SIG-M5 (cell line): Measurements from ENCODE around the gene PTGES2.
"Not testable (repeated sequence)": the region's sequence is repeated elsewhere in the genome, so short reads cannot be mapped to it uniquely, and the experiment has no call there.

Experiments
- DNase-seq: peaks from one replicate; lab custom pipeline; 2025; lab: John Stamatoyannopoulos, UW

Gene PTGES2

DNA sequence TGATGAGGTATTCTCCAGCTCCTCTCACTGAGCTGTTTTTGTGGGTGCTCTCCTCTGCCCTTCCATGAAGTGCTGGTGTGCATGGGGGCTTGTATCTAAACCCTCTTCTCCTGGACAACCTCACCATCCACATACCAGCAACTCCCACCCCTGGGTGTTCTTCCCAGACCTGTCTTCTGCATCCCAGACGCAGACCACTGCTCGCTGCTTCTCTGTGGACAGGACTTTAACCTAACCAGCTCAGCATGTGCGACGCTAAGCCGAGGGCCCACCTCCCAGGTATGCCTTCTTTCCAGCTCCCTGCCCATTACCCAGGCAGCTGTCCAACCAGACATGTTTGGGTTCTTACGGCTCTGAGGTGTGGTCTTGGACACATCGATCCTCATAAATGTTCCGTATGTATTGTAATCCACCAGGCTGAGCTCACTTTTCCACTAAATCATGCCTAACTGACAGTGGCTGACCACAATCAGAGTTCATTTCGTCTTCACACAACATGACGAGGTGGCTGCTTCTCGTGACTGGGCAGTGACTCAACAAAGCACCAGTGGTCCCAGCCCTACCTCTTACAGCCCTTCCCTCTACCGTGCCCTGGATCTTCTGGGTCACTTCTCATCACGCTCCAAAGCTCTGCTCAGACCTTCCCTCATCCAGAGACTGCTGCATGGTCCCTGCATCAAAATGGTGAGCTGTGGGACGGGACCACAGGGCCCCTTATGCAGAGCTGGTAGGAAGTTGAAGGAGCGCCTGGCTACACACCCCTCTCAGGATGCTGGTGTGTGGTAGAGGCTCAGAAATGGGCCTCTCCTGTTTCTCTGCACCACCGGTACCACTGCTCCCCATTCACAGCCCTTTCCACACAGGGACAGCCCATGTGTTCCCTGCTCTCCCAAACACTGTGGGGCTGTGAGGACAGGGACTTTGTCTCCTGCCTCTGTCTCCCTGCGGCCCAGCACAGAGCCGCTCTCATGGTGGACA is 9.6 kb upstream of the PTGES2 start:
- no peak for DNase-seq

- DNase-seq: not testable (repeated sequence)
Measured at GRCh38 chr9:128135561-128135960, 8.0 kb upstream of the PTGES2 start.

GRCh38 chr9:128132139-128132538 is 4.6 kb upstream of the PTGES2 start:
- DNase-seq: not testable (repeated sequence)

GRCh38 chr9:128131346-128131745 is 3.8 kb upstream of the PTGES2 start:
- not testable (repeated sequence) for DNase-seq

DNA sequence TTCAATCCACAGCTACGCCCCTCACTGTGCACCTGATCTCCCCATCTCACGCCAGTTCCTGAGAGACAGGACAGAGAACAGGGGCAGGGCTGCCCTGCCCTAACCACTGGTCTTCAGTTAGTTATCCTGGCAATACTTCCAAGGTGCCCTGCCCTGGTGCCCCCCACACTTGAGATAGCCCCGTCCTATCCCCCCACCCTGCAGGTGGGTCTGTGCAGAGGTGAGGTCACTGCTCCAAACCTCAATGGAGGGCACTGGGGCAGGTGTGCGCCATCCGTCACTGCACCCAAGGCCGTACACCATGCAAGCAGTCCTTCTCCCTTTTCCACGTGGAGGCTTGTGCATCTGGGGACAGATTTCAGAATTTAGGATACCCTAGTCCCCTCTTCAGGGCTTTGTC is 3.1 kb upstream of the PTGES2 start:
- DNase-seq: not testable (repeated sequence)

DNA sequence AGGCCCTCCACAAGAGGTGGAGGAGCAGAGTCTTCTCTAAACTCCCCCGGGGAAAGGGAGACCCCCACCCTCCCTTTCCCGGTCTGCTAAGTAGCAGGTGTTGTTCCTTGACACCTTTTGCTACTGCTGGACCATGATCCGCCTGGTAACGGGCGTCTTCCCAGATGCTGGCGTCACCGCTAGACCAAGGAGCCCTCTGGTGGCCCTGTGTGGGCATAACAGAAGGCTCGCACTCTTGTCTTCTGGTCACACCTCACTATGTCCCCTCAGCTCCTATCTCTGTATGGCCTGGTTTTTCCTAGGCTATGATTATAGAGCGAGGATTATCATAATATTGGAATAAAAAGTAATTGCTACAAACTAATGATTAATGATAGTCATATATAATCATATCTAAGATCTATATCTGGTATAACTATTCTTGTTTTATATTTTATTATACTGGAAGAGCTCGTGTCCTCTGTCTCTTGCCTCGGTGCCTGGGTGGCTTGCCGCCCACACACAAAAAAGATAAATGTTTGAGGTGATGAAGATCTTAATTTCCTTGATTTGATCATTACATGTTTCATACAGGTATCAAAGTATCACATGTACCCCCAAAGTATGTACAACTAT is 2.6 kb upstream of the PTGES2 start:
- not testable (repeated sequence) for DNase-seq

- no peak for DNase-seq
Measured at GRCh38 chr9:128128836-128129590, 1.5 kb upstream of the PTGES2 start.

- peak; percentile 17 for DNase-seq
Measured at GRCh38 chr9:128127990-128128835, 684 bp upstream of the PTGES2 start.

DNA sequence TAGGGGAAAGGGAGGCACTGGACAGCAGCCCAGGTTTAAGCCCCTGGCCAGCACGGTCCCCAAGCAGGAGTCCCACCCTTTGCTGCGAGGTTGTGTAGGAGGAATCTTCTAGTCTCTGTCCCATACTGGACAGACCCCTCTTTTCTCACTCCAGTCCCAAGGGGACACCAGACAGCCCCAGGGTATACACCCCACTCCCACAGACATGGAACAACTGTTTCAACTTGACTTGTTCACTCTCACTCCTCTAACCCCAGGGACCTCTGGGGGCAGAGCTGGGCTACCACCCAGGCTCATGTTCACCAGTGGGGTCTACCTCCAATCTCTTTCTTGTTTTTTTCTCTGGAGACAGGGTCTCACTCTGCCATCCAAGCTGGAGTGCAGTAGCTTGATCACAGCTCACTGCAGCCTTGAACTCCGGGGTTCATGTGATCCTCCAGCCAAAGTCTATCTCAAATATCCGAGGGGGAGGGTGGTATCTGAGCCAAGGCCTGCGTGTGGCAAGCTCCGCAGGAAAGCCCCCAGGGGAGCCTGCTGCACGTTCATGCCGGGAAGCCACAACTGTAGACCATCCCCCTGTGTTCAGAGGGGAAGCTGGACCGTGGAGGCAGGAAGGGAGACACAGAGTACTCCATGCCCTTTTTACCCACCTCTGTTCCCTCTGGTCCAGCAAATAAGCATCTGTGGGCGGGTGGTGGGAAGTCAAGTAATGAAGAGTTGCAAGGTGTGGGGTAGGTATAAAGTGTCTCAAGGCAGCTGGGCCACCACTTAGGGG is 1.8 kb downstream of the PTGES2 start:
- no peak for DNase-seq

- DNase-seq: no peak
Measured at GRCh38 chr9:128124873-128125579, 2.5 kb downstream of the PTGES2 start.

DNA sequence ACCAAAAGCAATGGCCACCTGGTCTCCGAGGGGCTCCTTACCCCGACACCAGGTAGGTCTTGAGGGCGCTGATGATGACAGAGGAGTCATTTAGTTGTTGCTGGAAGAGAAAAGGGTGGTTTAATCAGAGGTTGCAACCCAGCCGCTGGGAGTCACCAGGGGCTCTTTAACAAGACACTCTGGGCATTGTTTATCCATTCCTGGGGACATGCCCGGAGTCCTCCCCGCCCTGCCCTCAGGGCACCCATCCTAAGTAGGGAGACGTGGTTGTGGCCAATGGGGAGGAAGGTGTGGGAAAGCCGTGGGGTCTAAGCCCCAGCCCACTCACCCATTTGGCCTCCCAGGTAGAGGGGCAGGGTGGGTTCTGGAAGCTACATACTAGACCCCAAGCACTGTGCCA is 3.1 kb downstream of the PTGES2 start:
- no peak for DNase-seq

DNA sequence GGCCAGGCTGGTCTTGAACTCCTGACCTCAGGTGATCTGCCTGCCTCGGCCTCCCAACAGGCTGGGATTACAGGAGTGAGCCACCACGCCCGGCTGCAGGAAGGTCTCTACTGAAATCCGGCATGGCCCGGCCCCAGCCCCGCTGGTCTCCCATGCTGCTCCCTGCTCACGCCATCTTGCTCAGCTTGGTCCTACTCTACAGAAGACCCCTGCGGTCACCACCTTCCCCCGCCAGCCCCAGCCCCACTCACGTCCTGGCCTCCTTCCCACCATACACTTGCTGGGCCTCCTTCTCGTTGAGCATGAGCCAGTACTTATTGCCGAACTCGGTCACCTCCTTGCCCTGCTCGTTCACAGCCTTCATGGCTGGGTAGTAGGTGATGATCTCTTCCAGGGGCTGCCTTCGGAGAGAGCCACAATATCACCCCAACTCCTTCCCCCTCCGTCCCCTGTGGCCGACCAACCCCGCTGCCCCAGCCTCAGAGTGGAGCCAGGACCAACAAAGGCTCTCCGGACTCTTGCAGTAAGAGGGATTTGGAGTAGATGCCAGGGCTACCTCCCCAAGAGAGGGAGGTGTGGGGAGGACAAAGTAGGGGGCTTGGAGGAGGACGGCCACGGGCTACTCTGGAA is 4.0 kb downstream of the PTGES2 start:
- no peak for DNase-seq

DNA sequence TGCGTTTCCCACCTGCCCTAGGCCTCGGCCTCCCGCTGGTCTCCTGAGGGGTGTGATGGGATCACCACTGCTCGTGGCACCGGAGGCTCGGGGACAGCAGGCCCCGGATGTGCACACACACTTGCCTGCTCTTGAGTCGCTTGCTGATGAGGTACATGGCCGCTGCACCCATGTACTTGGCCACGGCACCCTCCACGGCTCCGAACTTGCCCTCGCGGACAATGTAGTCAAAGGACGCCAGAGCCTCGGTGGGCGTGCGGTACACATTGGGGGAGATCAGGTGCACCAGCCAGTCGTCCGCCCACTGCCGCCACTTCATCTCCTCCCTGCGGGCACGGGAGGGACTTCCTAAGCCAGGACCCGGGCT is 4.7 kb downstream of the PTGES2 start:
- no peak for DNase-seq

- no peak for DNase-seq
Measured at GRCh38 chr9:128121924-128122808, 5.4 kb downstream of the PTGES2 start.

DNA sequence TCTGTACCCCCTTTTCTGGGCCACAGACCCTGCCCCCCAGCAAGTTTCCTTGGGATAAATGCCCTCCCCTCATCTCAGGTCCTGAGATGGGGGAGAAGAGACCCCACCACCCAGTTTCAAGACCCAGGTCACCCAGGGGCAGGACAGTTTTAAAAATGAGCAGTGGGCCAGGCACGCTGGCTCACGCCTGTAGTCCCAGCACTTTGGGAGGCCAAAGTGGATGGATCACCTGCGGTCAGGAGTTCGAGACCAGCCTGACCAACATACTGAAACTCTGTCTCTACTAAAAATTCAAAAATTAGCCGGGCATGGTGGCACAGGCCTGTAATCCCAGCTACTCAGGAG is 6.1 kb downstream of the PTGES2 start:
- DNase-seq: no peak

DNA sequence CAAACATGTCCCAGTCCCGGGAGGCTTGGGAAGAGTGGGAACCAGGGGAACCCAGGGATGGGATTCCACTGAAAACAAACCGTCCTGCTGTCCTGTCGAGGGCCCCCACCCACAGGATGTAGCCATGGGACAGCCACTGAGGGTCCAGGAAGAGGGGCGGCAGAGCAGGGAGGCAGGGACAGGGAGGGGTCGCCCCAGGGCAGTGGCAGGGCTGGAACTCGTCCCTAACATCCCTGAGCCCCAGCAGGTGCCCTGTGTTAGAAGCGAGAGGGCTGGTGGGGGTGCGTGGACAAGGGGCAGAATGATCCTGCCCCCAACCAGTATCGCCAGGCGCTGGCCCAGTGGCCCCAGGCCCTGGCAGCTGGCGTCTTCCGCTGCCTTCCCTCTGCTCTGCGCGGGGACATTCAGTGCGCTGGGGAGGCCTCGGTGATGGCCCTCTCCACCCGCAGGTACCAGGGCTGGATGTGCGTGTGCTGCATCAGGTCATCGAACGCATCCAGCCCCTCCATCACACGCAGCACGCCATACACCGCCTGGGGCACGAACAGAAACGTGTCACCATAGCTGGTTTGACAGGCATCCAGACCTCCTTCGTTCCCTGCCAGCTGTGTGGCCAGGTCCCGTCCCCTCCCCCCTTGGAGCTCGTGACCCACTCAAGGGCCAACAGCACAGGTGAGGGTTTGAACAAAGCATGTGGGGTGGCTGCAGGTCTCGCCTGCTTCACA is 6.6 kb downstream of the PTGES2 start:
- no peak for DNase-seq

GRCh38 chr9:128120061-128120740 is 7.3 kb downstream of the PTGES2 start:
- no peak for DNase-seq
